MG63 (cell line): ENCODE results near the gene BRAF. TPM values are rescaled to one million over a fixed set of nuclear protein-coding genes. Genes with fewer than 3 reads are reported as not detected.
A peak's percentile ranks its signal among the peaks of the same experiment; 100 is the strongest.
"Not testable (repeated sequence)": the region's sequence is repeated elsewhere in the genome, so short reads cannot be mapped to it uniquely, and the experiment has no call there.

Source experiments
- DNase-seq: peaks from one replicate; pipeline ENCODE4 v3.0.0-alpha.2; 2020
- H3K27me3 ChIP-seq: fragments of 250-450 bp; sonication (Bioruptor Pico); 2 replicates; pipeline ENCODE4 v1.5.1; 2020; ENCODE audit warnings: mild to moderate bottlenecking, moderate library complexity
- H3K36me3 ChIP-seq: fragments of 250-450 bp; sonication (Bioruptor Pico); 2 replicates; pipeline ENCODE4 v1.5.1; 2020; ENCODE audit warnings: mild to moderate bottlenecking, moderate library complexity
- H3K4me3 ChIP-seq: fragments of 250-450 bp; sonication (Bioruptor Pico); 2 replicates; pipeline ENCODE4 v1.5.1; 2020; ENCODE audit warnings: mild to moderate bottlenecking, moderate library complexity
- H3K9me3 ChIP-seq: fragments of 250-450 bp; sonication (Bioruptor Pico); 2 replicates; pipeline ENCODE4 v1.5.1; 2020; ENCODE audit warnings: mild to moderate bottlenecking, moderate library complexity
- total RNA-seq: library from RNA; depleted of rRNA; stranded (reverse); fragments of >200 nt; shearing (Covaris generic); gene quantifications from 2 replicates; pipeline ENCODE4 v1.2.3, GENCODE V29; 2014; ENCODE audit warnings: low replicate concordance; rRNA removed

Gene BRAF
- total RNA-seq, result 4.2 TPM in 2 replicates

GRCh38 chr7:140924821-140925421, at the start of gene BRAF:
Gene BRAF, minus strand, starts transcription at chr7:140924929. Its CDS starts 226 bp downstream, at chr7:140924703.
- Histone ChIP-seq H3K9me3 (no peaks in the 10 kb centered on the region), H3K4me3 (peak within 1 kb of the TSS; percentile 81), H3K36me3 (no peaks in the 10 kb centered on the region), H3K27me3 (no peaks in the 10 kb centered on the region)
- DNase-seq, result peak; percentile 78

GRCh38 chr7:140972876-140973829, 48.4 kb upstream of the BRAF start:
- no peaks in the 10 kb centered on the region for H3K9me3 ChIP-seq
- H3K36me3 ChIP-seq, result no peaks in the 10 kb centered on the region
- DNase-seq, result no peak
- no peak overlapping the region for H3K4me3 ChIP-seq
- no peaks in the 10 kb centered on the region for H3K27me3 ChIP-seq

- Histone ChIP-seq H3K36me3 (no peaks in the 10 kb centered on the region), H3K27me3 (no peaks in the 10 kb centered on the region), H3K4me3 (no peak overlapping the region), H3K9me3 (no peaks in the 10 kb centered on the region)
- DNase-seq, result no peak
These were observed 47.6 kb upstream of the BRAF start for GRCh38 chr7:140972344-140972743.

- no peaks in the 10 kb centered on the region for H3K27me3 ChIP-seq
- no peaks in the 10 kb centered on the region for H3K36me3 ChIP-seq
- no peak for DNase-seq
- H3K4me3 ChIP-seq, result no peak overlapping the region
- no peaks in the 10 kb centered on the region for H3K9me3 ChIP-seq
These were observed 42.7 kb upstream of the BRAF start for GRCh38 chr7:140967438-140967837.

- Histone ChIP-seq H3K9me3 (no peaks in the 10 kb centered on the region), H3K27me3 (no peaks in the 10 kb centered on the region), H3K36me3 (no peaks in the 10 kb centered on the region), H3K4me3 (no peak overlapping the region)
- DNase-seq, result no peak
These were observed 42.0 kb upstream of the BRAF start for GRCh38 chr7:140966561-140967233.

- Histone ChIP-seq H3K27me3 (no peaks in the 10 kb centered on the region), H3K4me3 (no peak overlapping the region), H3K36me3 (no peaks in the 10 kb centered on the region), H3K9me3 (no peaks in the 10 kb centered on the region)
- DNase-seq, result no peak
These were observed 36.4 kb upstream of the BRAF start for GRCh38 chr7:140961117-140961516.

- not testable (repeated sequence) for H3K4me3 ChIP-seq, H3K9me3 ChIP-seq, DNase-seq, H3K27me3 ChIP-seq, H3K36me3 ChIP-seq
These were observed 32.3 kb upstream of the BRAF start for GRCh38 chr7:140956997-140957396.

- Histone ChIP-seq H3K27me3 (no peaks in the 10 kb centered on the region), H3K9me3 (no peaks in the 10 kb centered on the region), H3K36me3 (no peaks in the 10 kb centered on the region), H3K4me3 (no peak overlapping the region)
- DNase-seq, result no peak
These were observed 21.2 kb upstream of the BRAF start for GRCh38 chr7:140945940-140946339.

- H3K36me3 ChIP-seq, H3K4me3 ChIP-seq, H3K27me3 ChIP-seq, DNase-seq, H3K9me3 ChIP-seq: not testable (repeated sequence)
These were observed 17.5 kb upstream of the BRAF start for GRCh38 chr7:140942242-140942641.

- no peak overlapping the region for H3K4me3 ChIP-seq
- H3K9me3 ChIP-seq, result no peaks in the 10 kb centered on the region
- no peak for DNase-seq
- H3K36me3 ChIP-seq, result no peaks in the 10 kb centered on the region
- H3K27me3 ChIP-seq, result no peaks in the 10 kb centered on the region
These were observed 16.2 kb upstream of the BRAF start for GRCh38 chr7:140940898-140941297.

- H3K4me3 ChIP-seq, result no peak overlapping the region
- no peaks in the 10 kb centered on the region for H3K27me3 ChIP-seq
- H3K9me3 ChIP-seq, result no peaks in the 10 kb centered on the region
- H3K36me3 ChIP-seq, result no peaks in the 10 kb centered on the region
- no peak for DNase-seq
These were observed 13.1 kb upstream of the BRAF start for GRCh38 chr7:140937702-140938264.

GRCh38 chr7:140928491-140929309, 4.0 kb upstream of the BRAF start:
- H3K36me3 ChIP-seq, result no peaks in the 10 kb centered on the region
- no peak for DNase-seq
- no peaks in the 10 kb centered on the region for H3K27me3 ChIP-seq
- no peaks in the 10 kb centered on the region for H3K9me3 ChIP-seq
- H3K4me3 ChIP-seq, result no peak overlapping the region

GRCh38 chr7:140927945-140928344, 3.2 kb upstream of the BRAF start:
- not testable (repeated sequence) for H3K4me3 ChIP-seq, DNase-seq, H3K36me3 ChIP-seq, H3K27me3 ChIP-seq, H3K9me3 ChIP-seq

- no peaks in the 10 kb centered on the region for H3K27me3 ChIP-seq
- no peaks in the 10 kb centered on the region for H3K9me3 ChIP-seq
- no peak for DNase-seq
- H3K36me3 ChIP-seq, result no peaks in the 10 kb centered on the region
- H3K4me3 ChIP-seq, result no peak overlapping the region
These were observed 2.6 kb upstream of the BRAF start for GRCh38 chr7:140927351-140927750.

GRCh38 chr7:140926021-140926817, 1.5 kb upstream of the BRAF start:
- no peaks in the 10 kb centered on the region for H3K9me3 ChIP-seq
- no peaks in the 10 kb centered on the region for H3K36me3 ChIP-seq
- H3K27me3 ChIP-seq, result no peaks in the 10 kb centered on the region
- H3K4me3 ChIP-seq, result no peak overlapping the region
- no peak for DNase-seq
